HG03558 (cell line): Measurements from ENCODE around the gene AKAP6.

Experiments used
- ATAC-seq: cut with Tn5 transposase; IDR thresholded peaks from one replicate; pipeline ENCODE4 v1.9.1; 2021; ENCODE audit warnings: moderate number of reproducible peaks; ENCODE audit not compliant: unreplicated experiment; ENCODE audit errors: extremely low read depth

Gene AKAP6

DNA sequence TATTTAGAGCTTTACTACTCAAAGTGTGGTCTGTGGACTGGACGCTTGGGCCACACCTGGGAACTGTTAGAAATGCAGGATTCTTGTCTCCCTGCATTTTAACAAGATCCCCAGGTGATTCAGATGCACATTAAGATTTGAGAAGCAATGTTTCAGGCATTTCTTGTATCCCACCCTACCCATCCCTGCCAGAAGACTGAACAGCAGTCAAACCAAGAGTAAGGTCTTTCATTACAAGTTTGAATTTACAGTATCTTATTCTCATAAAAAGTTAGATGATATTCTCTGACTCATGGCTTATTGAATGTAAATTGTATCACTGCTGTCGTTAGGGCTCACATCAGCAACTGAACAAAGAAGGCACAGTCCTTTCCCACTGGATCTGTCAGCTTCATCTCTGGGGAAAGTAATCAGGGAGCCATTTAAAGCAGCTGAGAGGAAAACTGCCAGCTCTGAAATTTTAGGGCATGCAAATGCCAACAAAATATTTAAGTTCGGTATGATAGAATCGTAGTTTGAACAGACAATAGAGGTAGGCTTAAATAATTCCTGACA is 141.1 kb downstream of the AKAP6 start:
- no peak for ATAC-seq

- no peak for ATAC-seq
Measured at GRCh38 chr14:32471181-32471580, 142.1 kb downstream of the AKAP6 start.

DNA sequence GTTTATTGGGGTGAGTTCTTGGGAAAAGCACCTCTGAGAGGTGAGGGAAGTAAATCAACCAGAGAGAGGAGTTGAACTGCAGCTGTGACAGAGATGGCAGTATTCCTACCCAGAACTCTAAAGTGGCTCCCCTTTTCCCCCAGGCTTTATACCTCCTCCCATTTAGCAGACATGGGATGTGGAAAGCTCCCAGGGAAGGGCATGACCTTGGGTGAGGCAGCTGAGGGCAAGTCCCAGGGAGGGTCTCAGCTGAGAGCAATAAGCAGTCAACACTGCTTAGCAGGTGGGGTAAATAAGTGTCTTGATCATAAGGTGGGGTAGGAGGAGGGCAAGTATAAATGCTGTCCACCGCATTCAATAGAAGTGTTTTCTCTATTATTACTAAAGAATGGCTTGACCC is 143.0 kb downstream of the AKAP6 start:
- no peak for ATAC-seq

GRCh38 chr14:32472512-32473463 is 143.7 kb downstream of the AKAP6 start:
- no peak for ATAC-seq

- no peak for ATAC-seq
Measured at GRCh38 chr14:32473464-32473855, 144.4 kb downstream of the AKAP6 start.

DNA sequence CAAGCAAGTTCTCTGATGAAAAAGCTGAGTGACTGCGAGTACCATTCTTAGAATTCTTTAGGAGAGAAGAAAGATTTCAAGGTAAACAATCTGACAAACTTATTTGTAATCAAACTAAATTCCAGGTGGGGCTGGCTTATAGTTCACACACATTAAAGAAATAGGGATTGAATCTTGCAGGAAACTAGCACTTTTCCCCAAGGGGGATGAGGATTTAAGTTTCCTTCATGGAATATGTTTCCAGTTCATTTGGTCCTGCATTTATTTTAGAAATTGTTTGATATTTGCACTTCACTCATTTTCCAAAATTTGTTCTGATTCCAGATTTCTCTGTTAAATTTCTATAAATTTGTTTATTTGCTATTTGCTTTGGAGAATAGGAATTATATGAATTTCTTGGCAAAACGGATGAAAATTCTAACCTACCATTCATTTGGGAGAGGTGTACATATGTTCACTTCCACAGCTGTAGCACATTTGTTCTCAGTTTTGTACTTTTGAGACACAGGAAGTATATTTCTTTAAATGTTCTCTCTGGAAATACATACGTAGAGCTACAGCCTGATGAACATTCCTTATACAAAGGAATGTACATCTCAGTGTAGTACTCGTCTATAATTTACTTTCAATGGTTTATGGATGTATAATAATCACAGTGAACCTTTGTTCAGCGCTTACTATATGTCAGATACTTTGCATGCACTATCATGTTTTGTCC is 145.5 kb downstream of the AKAP6 start:
- ATAC-seq: no peak

DNA sequence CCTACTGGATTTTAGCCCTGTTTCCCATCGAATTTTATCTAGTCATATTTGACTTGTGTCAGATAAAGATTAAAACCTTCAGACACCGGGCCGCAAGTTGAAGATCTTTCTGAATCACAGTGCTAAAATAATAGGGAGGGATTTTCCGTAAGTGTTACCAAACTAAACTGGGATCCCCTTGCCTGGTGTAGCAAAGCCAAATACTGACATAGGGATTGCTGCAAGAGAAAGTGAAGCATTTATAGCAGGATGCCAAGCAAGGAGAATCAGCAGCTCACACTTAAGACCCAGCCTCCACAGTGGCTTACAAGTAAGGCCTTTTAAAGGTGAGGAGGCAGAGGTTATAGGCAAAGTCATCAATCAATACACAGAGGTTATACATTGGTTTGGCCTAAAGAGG is 147.4 kb downstream of the AKAP6 start:
- ATAC-seq: no peak

DNA sequence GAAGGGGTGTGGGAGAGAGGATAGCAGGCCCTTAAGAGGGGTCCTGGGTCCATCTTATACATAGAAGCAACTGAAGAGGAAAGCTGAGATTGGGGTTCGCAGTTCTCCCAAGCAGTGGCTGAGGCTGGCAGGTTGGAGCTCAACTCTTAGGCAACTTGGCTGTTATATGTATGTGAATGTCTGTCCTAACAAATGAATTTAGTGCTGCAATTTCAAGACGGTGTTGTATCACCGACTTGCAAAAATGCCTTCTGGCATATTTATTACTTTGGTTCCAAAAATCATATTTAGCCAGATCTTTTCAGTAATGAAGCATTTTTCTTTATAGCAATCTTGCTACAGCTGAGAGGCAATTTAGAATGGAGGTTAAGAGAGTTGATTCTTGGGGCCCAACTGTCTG is 148.3 kb downstream of the AKAP6 start:
- no peak for ATAC-seq

- ATAC-seq: no peak
Measured at GRCh38 chr14:32478050-32478449, 149.0 kb downstream of the AKAP6 start.

GRCh38 chr14:32480337-32480736 is 151.2 kb downstream of the AKAP6 start:
- ATAC-seq: no peak

- no peak for ATAC-seq
Measured at GRCh38 chr14:32481707-32482106, 152.6 kb downstream of the AKAP6 start.

DNA sequence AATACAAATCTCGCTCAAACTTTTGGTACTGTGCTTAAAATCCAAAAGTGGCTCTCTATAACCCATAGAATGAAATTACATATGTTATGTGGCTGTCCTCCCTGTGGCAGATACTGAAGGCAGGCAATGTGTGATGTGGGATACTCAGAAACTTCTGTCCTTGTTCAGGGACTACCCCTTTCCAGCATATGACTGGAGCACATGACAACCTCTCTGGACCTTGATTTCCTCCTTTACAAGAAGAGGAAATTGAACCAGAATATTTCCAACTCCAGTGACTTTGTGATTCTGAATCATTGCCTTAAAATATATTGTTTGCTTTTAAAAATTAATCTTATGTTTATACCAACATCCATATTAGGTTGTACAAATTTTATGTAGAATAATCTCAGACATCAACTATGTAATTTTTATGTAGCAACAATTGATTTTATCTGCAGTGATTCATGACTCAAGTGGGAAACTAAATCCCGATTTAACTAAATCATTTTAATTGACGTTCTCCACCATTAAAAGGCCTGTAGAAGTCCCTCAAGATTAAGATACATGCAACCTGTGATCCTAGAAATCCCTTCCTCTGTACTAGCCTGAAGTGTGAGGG is 162.4 kb downstream of the AKAP6 start:
- no peak for ATAC-seq

GRCh38 chr14:32492457-32492856 is 163.4 kb downstream of the AKAP6 start:
- no peak for ATAC-seq

DNA sequence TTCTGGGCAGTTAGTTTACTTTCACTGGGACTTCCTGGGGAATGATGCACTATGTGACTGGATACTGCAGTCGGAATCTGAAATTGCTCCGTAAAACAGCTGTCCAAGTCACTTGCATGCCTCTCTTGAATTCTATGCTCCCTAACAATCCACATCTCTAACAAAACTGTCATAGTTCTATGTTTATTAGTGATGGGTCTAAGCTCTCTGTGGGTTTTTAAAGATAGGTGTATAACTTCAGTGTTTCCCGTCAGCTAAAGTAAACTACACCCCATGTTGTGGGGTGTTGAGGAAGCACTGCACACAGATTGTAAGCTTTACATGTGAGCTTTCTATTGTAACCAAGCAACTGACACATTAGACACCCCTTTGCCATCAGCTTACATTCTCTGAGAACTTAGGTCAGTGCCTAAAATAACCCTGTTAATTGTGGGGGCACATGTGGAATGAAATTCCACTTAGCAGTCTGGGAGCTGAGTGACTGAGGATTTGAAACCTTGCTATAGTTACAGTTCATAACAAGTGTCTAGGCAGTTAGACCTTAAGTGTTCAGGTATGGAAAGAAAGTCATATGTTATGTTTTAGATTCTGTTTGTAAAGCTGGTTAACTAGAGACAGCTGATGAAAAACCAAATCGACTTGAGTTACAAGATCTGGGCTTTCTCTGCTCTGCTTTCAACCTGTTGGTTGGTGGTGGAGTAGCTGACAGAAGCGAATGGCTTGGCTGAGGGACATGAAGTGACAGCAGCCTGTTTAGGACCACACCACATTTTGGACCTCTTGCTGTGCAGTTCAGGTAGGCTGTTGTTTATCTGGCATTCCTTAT is 165.7 kb downstream of the AKAP6 start:
- ATAC-seq: no peak

- ATAC-seq: no peak
Measured at GRCh38 chr14:32495435-32495734, 166.3 kb downstream of the AKAP6 start.

DNA sequence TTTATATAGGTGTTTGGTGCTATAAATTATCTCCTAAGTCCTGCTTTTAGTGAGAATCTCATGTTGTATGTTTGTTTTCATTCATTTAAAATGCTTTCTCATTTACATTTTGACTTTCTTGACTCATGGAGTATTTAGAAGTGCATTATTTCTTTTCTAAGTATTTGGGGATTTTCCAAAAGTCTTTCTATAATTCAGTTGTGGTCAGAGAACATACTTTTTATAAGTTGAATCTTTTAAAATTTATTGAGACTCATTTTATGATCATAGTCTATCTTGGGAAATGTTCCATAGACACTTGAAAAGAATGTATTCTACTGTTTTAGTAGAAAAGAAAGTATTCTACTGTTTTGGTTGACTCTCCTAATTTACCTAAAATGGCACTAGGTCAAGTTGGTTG is 168.2 kb downstream of the AKAP6 start:
- ATAC-seq: no peak

GRCh38 chr14:32507029-32507984 is 178.2 kb downstream of the AKAP6 start:
- no peak for ATAC-seq

DNA sequence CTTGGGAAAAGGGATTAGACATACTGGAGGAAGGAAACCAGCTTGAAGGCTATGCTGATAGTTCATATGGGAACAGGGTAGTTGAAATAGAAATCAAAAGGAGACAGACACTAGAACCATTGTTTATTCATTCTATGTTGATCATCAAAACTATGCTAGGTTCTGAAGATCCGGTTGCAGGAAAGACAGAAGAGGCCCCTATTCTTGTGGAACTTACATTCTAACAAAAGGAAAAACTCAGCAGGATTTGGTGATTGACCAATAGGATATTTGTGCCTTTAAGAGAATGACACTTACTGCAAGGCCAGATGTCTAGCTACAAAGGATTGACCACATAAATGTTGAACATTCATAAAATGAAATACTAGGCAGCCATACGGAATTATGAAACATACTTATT is 179.2 kb downstream of the AKAP6 start:
- no peak for ATAC-seq

- no peak for ATAC-seq
Measured at GRCh38 chr14:32509632-32510187, 180.6 kb downstream of the AKAP6 start.
